Neural cell (in vitro differentiated cells): ENCODE data around the gene FANCC. TPM values are rescaled to one million over a fixed set of nuclear protein-coding genes. Genes with fewer than 3 reads are reported as not detected.

Experiments
- H2AFZ ChIP-seq: fragments of 200-600, 300-800 bp; sonication (generic), shearing (Covaris generic); 2 replicates; pipeline ENCODE4 v1.6.0; 2014; ENCODE audit warnings: low read depth, mild to moderate bottlenecking, antibody characterized with exemption, low read length, moderate library complexity
- H3F3A ChIP-seq: fragments of 200-600 bp; shearing (Covaris generic); 2 replicates; pipeline ENCODE4 v1.6.1; 2016; ENCODE audit warnings: mild to moderate bottlenecking, moderate library complexity, mixed read lengths, antibody characterized with exemption, low read length; ENCODE audit not compliant: insufficient read depth, poor library complexity, severe bottlenecking
- H3K27ac ChIP-seq: fragments of 200-600, 300-800 bp; sonication (generic), shearing (Covaris generic); 2 replicates; pipeline ENCODE4 v1.5.1; 2014; ENCODE audit warnings: mild to moderate bottlenecking, low read length, moderate library complexity
- H3K27me3 ChIP-seq: fragments of 300-800, 200-600 bp; sonication (generic), shearing (Covaris generic); 2 replicates; pipeline ENCODE4 v1.6.0; 2014; ENCODE audit warnings: mild to moderate bottlenecking, low read depth, low read length, moderate library complexity; ENCODE audit not compliant: insufficient read depth
- H3K36me3 ChIP-seq: fragments of 300-800, 200-600 bp; sonication (generic), shearing (Covaris generic); 2 replicates; pipeline ENCODE4 v1.5.1; 2014; ENCODE audit warnings: mild to moderate bottlenecking, antibody characterized with exemption, low read length, moderate library complexity; ENCODE audit not compliant: insufficient read depth
- H3K4me2 ChIP-seq: fragments of 300-800, 200-600 bp; sonication (generic), shearing (Covaris generic); 2 replicates; pipeline ENCODE4 v1.6.0; 2014; ENCODE audit warnings: mild to moderate bottlenecking, low read length
- H3K4me3 ChIP-seq: fragments of 300-800, 200-600 bp; sonication (generic), shearing (Covaris generic); 2 replicates; pipeline ENCODE4 v1.5.1; 2014; ENCODE audit warnings: mild to moderate bottlenecking, low read length, moderate library complexity
- H3K79me2 ChIP-seq: fragments of 200-600 bp; shearing (Covaris generic); replicated peaks from 2 replicates; pipeline ENCODE4 v1.6.0; 2014; ENCODE audit warnings: mild to moderate bottlenecking, low read length, moderate library complexity; ENCODE audit not compliant: insufficient read depth
- H3K9ac ChIP-seq: fragments of 300-800, 200-600 bp; sonication (generic), shearing (Covaris generic); 2 replicates; pipeline ENCODE4 v1.6.1; 2016; ENCODE audit warnings: mild to moderate bottlenecking, low read length, mixed read lengths
- H3K9me2 ChIP-seq: fragments of 200-600 bp; shearing (Covaris generic); 2 replicates; pipeline ENCODE4 v1.6.1; 2016; ENCODE audit warnings: mild to moderate bottlenecking, low read length, mixed read lengths; ENCODE audit not compliant: insufficient read depth
- H3K9me3 ChIP-seq: fragments of 200-600, 300-800 bp; sonication (generic), shearing (Covaris generic); 2 replicates; pipeline ENCODE4 v1.6.1; 2016; ENCODE audit warnings: mild to moderate bottlenecking, mixed run types, low read length, moderate library complexity, mixed read lengths
- H4K20me1 ChIP-seq: fragments of 200-600 bp; shearing (Covaris generic); 2 replicates; pipeline ENCODE4 v1.6.1; 2016; ENCODE audit warnings: mild to moderate bottlenecking, mixed run types; ENCODE audit not compliant: insufficient read depth
- CTCF ChIP-seq: fragments of 450-650 bp; IDR thresholded peaks from 2 replicates; pipeline ENCODE4 v1.5.1; 2014; ENCODE audit warnings: antibody characterized with exemption, mild to moderate bottlenecking, moderate library complexity; ENCODE audit not compliant: poor library complexity, severe bottlenecking
- EP300 ChIP-seq: fragments of 450-650 bp; conservative IDR thresholded peaks from 2 replicates; pipeline ENCODE4 v1.6.1; 2014; ENCODE audit warnings: antibody characterized with exemption, mild to moderate bottlenecking, moderate library complexity; ENCODE audit not compliant: poor library complexity, severe bottlenecking
- EZH2 ChIP-seq: fragments of 200-600, 300-800 bp; shearing (Covaris generic), sonication (generic); IDR thresholded peaks from 2 replicates; pipeline ENCODE4 v1.6.1; 2014; ENCODE audit warnings: antibody characterized with exemption, low read length, borderline replicate concordance, mild to moderate bottlenecking; ENCODE audit not compliant: insufficient read depth, poor library complexity, severe bottlenecking
- MXI1 ChIP-seq: fragments of 450-650 bp; conservative IDR thresholded peaks from 2 replicates; pipeline ENCODE4 v1.6.1; 2014; ENCODE audit warnings: antibody characterized with exemption, mild to moderate bottlenecking; ENCODE audit not compliant: poor library complexity, severe bottlenecking
- POLR2AphosphoS5 ChIP-seq: IDR thresholded peaks from 2 replicates; pipeline ENCODE4 v1.6.1; 2012
- RAD21 ChIP-seq: fragments of 450-650 bp; conservative IDR thresholded peaks from 2 replicates; pipeline ENCODE4 v1.6.1; 2014; ENCODE audit warnings: antibody characterized with exemption, mild to moderate bottlenecking, moderate library complexity
- REST ChIP-seq: IDR thresholded peaks from 2 replicates; pipeline ENCODE4 v1.6.1; 2012; ENCODE audit warnings: borderline replicate concordance
- SMC3 ChIP-seq: fragments of 450-650 bp; conservative IDR thresholded peaks from 2 replicates; pipeline ENCODE4 v1.6.1; 2014; ENCODE audit warnings: antibody characterized with exemption, mild to moderate bottlenecking, moderate library complexity; ENCODE audit not compliant: poor library complexity
- polyA plus RNA-seq: library from polyadenylated mRNA; depleted of rRNA; stranded (reverse); fragments of >200 nt; gene quantifications from 2 replicates; pipeline ENCODE4 v1.2.3, GENCODE V29; 2014

FANCC gene
- polyA plus RNA-seq, 1 donor from 2014 or later, result 9.7 TPM

- H3K27me3 ChIP-seq, result no peaks in the 10 kb centered on the region
- H3F3A ChIP-seq, result no peaks in the 10 kb centered on the region
- H2AFZ ChIP-seq, result no peak overlapping the region
- H3K27ac ChIP-seq, result no peak overlapping the region
- no peaks in the 10 kb centered on the region for H3K9me3 ChIP-seq
- H3K79me2 ChIP-seq, result no peaks in the 10 kb centered on the region
- no peak overlapping the region for H3K4me3 ChIP-seq
- H3K36me3 ChIP-seq, result no peaks in the 10 kb centered on the region
- H3K9me2 ChIP-seq, result no peaks in the 10 kb centered on the region
- TF ChIP-seq RAD21 (no peak), MXI1 (no peak), REST (no peak), POLR2AphosphoS5 (no peak), EP300 (no peak), EZH2 (no peak), SMC3 (no peak)
- H3K9ac ChIP-seq, result no peak overlapping the region
- H3K4me2 ChIP-seq, result no peak overlapping the region
- H4K20me1 ChIP-seq, result no peaks in the 10 kb centered on the region
Observed at GRCh38 chr9:95132366-95133324, 184.9 kb downstream of the FANCC start.

DNA sequence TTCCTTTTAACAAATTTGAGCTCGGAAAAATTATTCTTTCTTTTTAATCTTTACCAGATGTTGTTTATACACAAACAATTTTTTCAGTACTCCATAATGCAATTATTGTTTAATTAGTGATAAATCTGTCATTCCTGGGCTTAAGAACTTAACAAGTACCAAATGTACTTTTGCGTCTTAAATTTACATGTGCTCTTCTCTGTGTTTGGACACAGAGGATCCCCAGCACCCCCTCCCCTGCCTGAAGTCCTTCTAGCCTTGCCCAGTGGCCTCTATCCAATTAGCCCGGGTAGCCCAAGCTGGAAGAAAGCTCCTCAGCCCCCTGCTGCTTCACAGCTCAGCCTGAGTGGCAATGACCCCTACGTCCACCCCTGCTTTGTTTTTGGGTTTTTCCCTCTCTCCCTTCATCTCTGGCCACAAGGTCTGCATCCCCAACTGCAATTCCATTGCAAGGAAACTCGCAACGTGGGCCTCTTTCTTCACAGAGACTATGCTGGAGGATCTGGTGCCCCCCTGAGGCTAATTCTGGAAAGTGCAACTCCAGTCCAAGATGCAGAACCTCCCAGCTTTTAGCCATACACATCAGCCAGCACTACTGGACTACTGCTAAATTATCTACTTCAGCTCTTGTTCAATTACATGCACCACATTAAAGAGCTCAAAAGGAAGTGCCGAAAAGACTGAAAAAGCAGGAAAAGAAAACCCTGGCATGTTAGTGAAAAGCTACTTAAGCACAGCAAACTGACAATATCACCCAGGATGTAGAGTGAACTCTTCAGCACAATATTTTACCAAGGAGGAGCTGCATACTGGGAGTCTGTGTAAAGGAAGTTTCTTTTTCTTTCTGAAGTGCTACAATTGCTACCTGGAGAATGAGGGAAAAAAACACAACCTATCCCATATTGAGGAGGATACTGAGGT, 186.2 kb downstream of the FANCC start:
- H3K27me3 ChIP-seq, result no peaks in the 10 kb centered on the region
- no peak overlapping the region for H3K27ac ChIP-seq
- no peaks in the 10 kb centered on the region for H3K36me3 ChIP-seq
- no peaks in the 10 kb centered on the region for H3K9me2 ChIP-seq
- H3K4me2 ChIP-seq, result no peak overlapping the region
- no peak overlapping the region for H3K9ac ChIP-seq
- no peak for TF ChIP-seq EP300
- peak; percentile 92 for TF ChIP-seq RAD21
- no peak for TF ChIP-seq REST
- TF ChIP-seq POLR2AphosphoS5, result no peak
- peak; percentile 93 for TF ChIP-seq SMC3
- TF ChIP-seq EZH2, result no peak
- TF ChIP-seq CTCF, result peak; percentile 92
- no peaks in the 10 kb centered on the region for H3K9me3 ChIP-seq
- no peaks in the 10 kb centered on the region for H3K79me2 ChIP-seq
- no peaks in the 10 kb centered on the region for H3F3A ChIP-seq
- H3K4me3 ChIP-seq, result no peak overlapping the region
- H4K20me1 ChIP-seq, result no peaks in the 10 kb centered on the region
- H2AFZ ChIP-seq, result no peak overlapping the region
